Fibroblast of mammary gland (primary cell): ENCODE data around the gene JAKMIP2.
"Not testable (repeated sequence)": the region's sequence is repeated elsewhere in the genome, so short reads cannot be mapped to it uniquely, and the experiment has no call there.

Source experiments
- DNase-seq: peaks from one replicate; pipeline ENCODE4 v3.0.0-alpha.2; 2010; ENCODE audit warnings: low read depth
- H3K4me3 ChIP-seq: 2 replicates; pipeline ENCODE4 v1.5.1; 2011; ENCODE audit warnings: low read depth, mild to moderate bottlenecking, low read length, moderate library complexity; ENCODE audit not compliant: control insufficient read depth
- TF ChIP-seq, protein P1 (sequence below): conservative IDR thresholded peaks from 2 replicates; pipeline ENCODE4 v1.5.1; 2011; ENCODE audit warnings: low read depth, low read length, inconsistent platforms; ENCODE audit not compliant: control insufficient read depth, insufficient read depth

The JAKMIP2 gene

DNA sequence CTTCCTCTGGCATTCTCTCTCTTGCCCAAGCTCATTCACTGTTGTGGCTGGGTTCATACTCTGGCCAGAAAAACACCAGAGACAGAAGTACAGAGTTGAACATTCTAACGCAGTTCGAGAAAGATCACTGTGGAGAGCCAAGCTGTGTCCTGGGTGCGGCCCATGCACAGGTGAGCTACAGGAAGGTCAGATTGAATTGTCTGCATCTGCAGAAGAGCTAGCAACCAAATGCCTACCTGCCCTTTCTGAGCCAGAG is 145.9 kb downstream of the JAKMIP2 start:
- TF ChIP-seq, protein P1, sequence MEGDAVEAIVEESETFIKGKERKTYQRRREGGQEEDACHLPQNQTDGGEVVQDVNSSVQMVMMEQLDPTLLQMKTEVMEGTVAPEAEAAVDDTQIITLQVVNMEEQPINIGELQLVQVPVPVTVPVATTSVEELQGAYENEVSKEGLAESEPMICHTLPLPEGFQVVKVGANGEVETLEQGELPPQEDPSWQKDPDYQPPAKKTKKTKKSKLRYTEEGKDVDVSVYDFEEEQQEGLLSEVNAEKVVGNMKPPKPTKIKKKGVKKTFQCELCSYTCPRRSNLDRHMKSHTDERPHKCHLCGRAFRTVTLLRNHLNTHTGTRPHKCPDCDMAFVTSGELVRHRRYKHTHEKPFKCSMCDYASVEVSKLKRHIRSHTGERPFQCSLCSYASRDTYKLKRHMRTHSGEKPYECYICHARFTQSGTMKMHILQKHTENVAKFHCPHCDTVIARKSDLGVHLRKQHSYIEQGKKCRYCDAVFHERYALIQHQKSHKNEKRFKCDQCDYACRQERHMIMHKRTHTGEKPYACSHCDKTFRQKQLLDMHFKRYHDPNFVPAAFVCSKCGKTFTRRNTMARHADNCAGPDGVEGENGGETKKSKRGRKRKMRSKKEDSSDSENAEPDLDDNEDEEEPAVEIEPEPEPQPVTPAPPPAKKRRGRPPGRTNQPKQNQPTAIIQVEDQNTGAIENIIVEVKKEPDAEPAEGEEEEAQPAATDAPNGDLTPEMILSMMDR: no peak
- H3K4me3 ChIP-seq: no peak overlapping the region
- no peak for DNase-seq

DNA sequence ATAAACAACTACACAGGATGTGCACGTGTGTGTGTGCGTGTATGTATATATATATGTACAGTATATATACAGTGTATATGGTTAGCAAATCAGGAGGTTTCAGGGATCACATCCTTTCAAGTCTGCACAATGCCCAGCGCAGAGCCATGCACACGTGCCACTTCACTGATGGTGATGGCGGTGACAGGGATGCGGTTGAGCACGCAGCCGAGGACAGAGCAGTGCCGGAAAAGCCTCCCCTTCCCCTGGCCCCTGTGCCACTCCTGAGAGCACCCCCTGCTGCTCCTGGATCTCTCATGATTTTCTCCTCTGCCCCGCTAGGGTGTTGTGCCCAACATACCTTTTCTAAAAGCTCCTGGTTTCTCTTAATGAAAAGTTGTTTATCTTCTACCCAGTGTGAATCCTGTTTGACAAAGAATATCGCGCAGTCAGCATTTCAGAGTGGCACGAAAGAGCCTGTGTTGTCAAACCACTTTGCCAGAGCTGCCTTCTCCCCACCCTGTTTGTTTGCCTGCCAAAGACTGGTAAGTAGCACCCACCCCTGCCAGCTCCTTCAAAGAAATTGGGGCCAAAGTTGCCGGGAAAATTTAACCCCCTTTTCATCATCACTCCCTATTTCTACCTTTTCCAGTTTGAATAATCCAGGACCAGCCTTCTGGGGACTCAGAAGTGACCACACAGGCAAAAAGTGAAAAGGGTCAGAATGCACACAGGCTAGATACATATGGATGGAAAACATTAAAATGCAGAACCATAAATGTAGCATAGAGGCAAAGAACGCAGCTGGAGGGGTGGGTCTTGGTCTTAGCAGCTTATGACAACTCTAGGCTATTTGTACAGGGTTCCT is 146.4 kb downstream of the JAKMIP2 start:
- no peak overlapping the region for H3K4me3 ChIP-seq
- DNase-seq: no peak
- TF ChIP-seq, protein P1: no peak

DNA sequence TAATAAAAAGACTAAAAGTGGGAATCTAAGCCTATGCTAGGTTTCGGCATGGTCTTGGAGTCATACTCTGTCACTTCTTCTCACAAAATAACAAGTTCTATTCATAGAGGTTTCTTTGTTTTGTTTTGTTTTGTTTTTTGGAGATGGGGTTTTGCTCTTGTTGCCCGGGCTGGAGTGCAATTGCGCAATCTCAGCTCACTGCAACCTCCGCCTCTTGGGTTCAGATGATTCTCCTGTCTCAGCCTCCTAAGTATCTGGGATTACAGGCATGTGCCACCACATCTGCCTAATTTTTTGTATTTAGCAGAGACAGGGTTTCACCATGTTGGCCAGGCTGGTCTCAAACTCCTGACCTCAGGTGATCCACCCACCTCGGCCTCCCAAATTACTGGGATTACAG is 147.1 kb downstream of the JAKMIP2 start:
- H3K4me3 ChIP-seq, DNase-seq: not testable (repeated sequence)

DNA sequence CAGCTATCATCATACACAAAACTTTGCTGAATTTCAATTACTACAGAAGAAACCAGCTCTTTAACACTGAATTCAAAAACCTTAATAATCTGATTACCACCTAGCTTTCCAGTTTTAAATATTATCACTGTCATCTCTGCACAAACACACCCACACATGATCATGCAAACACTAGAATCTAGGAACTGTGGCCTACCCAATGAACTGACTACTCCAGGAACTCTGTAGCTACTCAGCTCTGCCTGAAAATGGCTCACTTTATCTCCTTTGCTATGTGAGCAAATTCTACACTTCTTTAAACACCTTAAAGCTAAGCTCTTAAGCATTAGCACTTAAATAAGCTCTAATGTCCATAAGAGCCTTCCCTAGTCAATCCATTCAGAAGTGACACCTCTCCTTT is 149.4 kb downstream of the JAKMIP2 start:
- DNase-seq: no peak

DNA sequence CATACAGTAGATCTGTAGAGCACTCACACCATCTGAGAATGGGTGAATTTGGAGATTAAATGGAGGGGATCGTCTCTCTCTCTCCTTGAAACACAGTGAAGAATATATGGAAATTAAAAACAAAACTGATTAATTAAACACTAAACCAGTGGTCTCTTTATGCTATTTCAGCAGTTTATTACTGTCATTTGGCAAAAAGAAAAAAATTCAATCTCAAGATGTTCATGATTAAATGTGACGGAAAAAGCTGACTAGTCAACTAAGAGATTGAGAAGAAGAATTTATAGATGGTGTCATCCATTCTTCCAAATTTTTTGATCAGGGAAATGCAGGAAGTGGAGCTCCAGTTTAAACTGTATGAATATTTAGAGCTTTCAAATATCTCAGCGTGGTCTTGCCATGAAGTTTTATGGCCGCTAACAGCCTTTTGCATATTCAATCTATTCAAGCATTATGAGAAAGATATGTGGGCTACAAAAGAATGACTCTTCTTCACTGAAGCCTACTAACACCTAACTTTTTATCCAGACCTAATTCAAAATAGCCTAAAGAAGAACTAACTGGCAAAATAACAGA is 151.0 kb downstream of the JAKMIP2 start:
- DNase-seq: no peak
- no peak overlapping the region for H3K4me3 ChIP-seq
- TF ChIP-seq, protein P1: no peak

More for the DNA sequence above, 149.4 kb downstream of the JAKMIP2 start:
- no peak overlapping the region for H3K4me3 ChIP-seq
- TF ChIP-seq, protein P1: no peak

DNA sequence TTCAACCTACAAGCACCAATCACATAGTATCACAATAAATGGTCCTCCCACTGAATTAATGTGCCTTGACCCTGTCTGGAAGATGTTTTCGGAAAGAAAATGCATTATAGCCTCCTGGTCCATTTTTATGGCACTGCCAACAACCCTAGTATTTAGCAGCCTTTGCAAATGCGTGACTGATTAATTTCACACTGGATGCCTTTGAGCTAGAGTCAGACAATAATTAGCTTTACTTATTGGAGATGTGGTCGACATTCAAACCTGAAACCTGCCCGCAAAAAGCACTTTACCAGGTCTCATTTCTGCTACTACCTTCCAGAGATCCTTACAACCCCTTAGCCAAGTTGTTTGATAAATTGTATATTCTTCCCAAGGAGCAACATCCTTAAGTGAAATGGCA is 153.3 kb downstream of the JAKMIP2 start:
- no peak overlapping the region for H3K4me3 ChIP-seq
- TF ChIP-seq, protein P1: no peak
- no peak for DNase-seq

DNA sequence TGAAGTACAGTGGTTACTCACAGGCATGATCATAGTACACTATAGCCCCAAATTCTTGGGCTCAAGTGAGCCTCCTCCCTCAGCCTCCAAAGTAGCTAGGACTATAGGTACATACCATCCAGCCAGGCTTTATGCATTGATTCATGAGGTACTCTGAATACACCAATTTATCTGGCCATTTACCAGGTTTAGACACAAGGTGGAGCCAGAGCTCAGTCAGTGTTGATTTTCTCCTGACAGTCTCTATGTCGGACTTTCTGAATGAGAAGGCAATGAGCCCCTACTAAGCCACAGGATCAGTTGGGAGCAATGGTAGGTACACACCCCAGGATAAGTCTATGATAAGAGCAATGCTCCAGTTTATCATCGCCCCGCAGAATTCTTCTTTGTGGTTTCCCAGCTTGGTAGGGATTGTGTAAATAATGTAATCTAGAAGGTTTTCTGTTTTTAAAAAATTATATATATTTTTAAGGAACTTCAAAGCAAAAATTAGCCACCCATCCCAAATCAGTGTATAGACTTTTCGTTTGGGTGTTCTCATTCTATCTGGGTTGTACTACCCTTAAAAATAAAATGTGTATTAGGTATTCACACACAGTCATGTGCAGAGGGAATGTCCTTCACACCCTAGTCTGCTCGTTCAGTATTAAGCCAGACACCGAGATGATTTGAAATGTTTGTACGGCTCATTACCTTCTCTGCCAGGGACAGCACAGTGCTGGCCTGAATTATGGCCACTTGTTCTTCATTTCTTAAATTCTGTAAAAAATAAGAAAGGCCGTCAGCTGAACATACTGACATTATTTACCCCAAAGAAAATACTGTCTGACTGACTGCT is 154.3 kb downstream of the JAKMIP2 start:
- TF ChIP-seq, protein P1: peak; percentile 91
- H3K4me3 ChIP-seq: no peak overlapping the region
- peak; percentile 69 for DNase-seq
